Panc1 (cell line): ENCODE data around the gene CENPH. TPM values are rescaled to one million over a fixed set of nuclear protein-coding genes. Genes with fewer than 3 reads are reported as not detected.

ENCODE experiments used
- ATAC-seq: fragments of 200-7000 bp; cut with Tn5 transposase; 2 replicates; pipeline ENCODE4 v1.9.1; 2020; ENCODE audit warnings: mild to moderate bottlenecking, moderate library complexity
- BruUV-seq: library from RNA; stranded (reverse); fragments of 400-500 nt; replicated peaks from 2 replicates; lab custom pipeline; 2021; lab: Mats Ljungman, UMichigan
- CTCF ChIA-PET: fragments of 300-600 bp; sonication (Branson Sonifier 250); formaldehyde crosslinking; loops from one replicate; lab custom pipeline; 2022; ENCODE audit warnings: antibody characterized with exemption; lab: Charles Lee
- POLR2A ChIA-PET: fragments of 300-600 bp; sonication (Branson Sonifier 250); formaldehyde crosslinking; loops from one replicate; lab custom pipeline; 2022; ENCODE audit warnings: antibody characterized with exemption; lab: Charles Lee
- DNase-seq: peaks from one replicate; pipeline ENCODE4 v3.0.0-alpha.2; 2010; ENCODE audit warnings: low read depth, low spot score
- H3K27ac ChIP-seq: 2 replicates; pipeline ENCODE4 v1.5.1; 2011; ENCODE audit warnings: mild to moderate bottlenecking, low read length, inconsistent platforms
- H3K27me3 ChIP-seq: fragments of 200-500 bp; sonication (Bioruptor generic); 2 replicates; pipeline ENCODE4 v1.6.0; 2014; ENCODE audit warnings: low read length, inconsistent platforms; ENCODE audit not compliant: control insufficient read depth, insufficient read depth
- H3K36me3 ChIP-seq: fragments of 200-500 bp; sonication (Bioruptor generic); 2 replicates; pipeline ENCODE4 v1.5.1; 2014; ENCODE audit warnings: inconsistent platforms, mild to moderate bottlenecking, low read length, moderate library complexity; ENCODE audit not compliant: control insufficient read depth, insufficient read depth
- H3K4me1 ChIP-seq: 2 replicates; pipeline ENCODE4 v1.5.1; 2011; ENCODE audit warnings: inconsistent platforms, mild to moderate bottlenecking, low read length, moderate library complexity; ENCODE audit not compliant: control insufficient read depth, insufficient read depth
- H3K4me3 ChIP-seq, 2 experiments: 2 replicates each; pipeline ENCODE4 v1.5.1; 2011 to 2012; ENCODE audit warnings: low read depth in 2 of 2, low read length in 2 of 2, mild to moderate bottlenecking in 2 of 2, inconsistent platforms in 1 of 2, moderate library complexity in 1 of 2
- H3K9me3 ChIP-seq: fragments of 200-500 bp; sonication (Bioruptor generic); 2 replicates; pipeline ENCODE4 v1.5.1; 2014; ENCODE audit warnings: low read depth, mild to moderate bottlenecking, inconsistent platforms, low read length, moderate library complexity; ENCODE audit not compliant: control insufficient read depth, insufficient read depth
- POLR2AphosphoS5 ChIP-seq: IDR thresholded peaks from 2 replicates; pipeline ENCODE4 v1.6.1; 2012; ENCODE audit warnings: mild to moderate bottlenecking, low read depth, low read length, moderate library complexity
- SIN3A ChIP-seq: IDR thresholded peaks from 2 replicates; pipeline ENCODE4 v1.6.1; 2012; ENCODE audit warnings: low read depth, mild to moderate bottlenecking, low read length, moderate library complexity, borderline replicate concordance; ENCODE audit not compliant: insufficient read depth
- TCF7L2 ChIP-seq: IDR thresholded peaks from 2 replicates; pipeline ENCODE4 v1.6.1; 2011; ENCODE audit warnings: mild to moderate bottlenecking, low read depth, low read length, inconsistent platforms
- in situ Hi-C: cut with HindIII; loops from 2 replicates; pipeline ENCODE4 v1.10.0; 2016; ENCODE audit warnings: low sequenced_read_pairs, low pct_unique_long_range_greater_than_20kb
- intact Hi-C: fragments of 100-400 bp; cut with micrococcal nuclease; formaldehyde crosslinking; loops from one replicate; pipeline ENCODE4 v1.10.0; 2022; ENCODE audit not compliant: unreplicated experiment
- total RNA-seq: library from RNA; stranded (reverse); gene quantifications from one replicate; pipeline ENCODE4 v1.2.1, GENCODE V29; 2021; ENCODE audit not compliant: unreplicated experiment
- TF ChIP-seq, protein P1 (sequence below): fragments of 450-650 bp; IDR thresholded peaks from 2 replicates; pipeline ENCODE4 v1.5.1; 2017; ENCODE audit warnings: mild to moderate bottlenecking
- TF ChIP-seq, protein P2 (sequence below), 2 experiments: IDR thresholded peaks; 2 replicates each; pipeline ENCODE4 v1.6.1; 2011 to 2012; ENCODE audit warnings: low read depth in 2 of 2, control low read depth in 1 of 2, low read length in 1 of 2, mild to moderate bottlenecking in 1 of 2, moderate library complexity in 1 of 2; ENCODE audit not compliant: insufficient read depth in 1 of 2

The CENPH gene
- total RNA-seq, 1 experiment from 2014 or later = 35.6 TPM

DNA sequence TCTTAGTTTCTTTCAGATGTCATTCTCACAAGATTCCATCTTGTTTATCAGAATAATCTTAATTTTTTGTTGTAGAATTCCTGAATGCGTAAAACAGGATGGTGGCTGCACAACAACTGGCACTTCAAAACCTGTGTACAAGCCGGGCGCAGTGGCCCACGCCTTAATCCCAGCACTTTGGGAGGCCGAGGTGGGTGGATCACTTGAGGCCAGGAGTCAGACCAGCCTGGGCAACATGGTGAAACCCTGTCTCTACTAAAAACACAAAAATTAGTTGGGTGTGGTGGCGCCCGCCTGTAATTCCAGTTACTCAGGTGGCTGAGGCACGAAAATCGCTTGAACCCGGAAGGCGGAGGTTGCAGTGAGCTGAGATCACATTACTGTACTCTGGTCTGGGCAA is 32.9 kb upstream of the CENPH start:
- Histone ChIP-seq H3K9me3 (no peaks in the 10 kb centered on the region), H3K27ac (no peak overlapping the region), H3K4me3 (no peak overlapping the region), H3K4me1 (no peaks in the 10 kb centered on the region), H3K27me3 (no peaks in the 10 kb centered on the region), H3K36me3 (no peaks in the 10 kb centered on the region)
- intact Hi-C loops = no loop called here
- no TSS peak for BruUV-seq
- ChIA-PET CTCF (no interaction called here), POLR2A (no interaction called here)
- TF ChIP-seq TCF7L2 (no peak), POLR2AphosphoS5 (no peak), SIN3A (no peak)
- TF ChIP-seq, protein P1, sequence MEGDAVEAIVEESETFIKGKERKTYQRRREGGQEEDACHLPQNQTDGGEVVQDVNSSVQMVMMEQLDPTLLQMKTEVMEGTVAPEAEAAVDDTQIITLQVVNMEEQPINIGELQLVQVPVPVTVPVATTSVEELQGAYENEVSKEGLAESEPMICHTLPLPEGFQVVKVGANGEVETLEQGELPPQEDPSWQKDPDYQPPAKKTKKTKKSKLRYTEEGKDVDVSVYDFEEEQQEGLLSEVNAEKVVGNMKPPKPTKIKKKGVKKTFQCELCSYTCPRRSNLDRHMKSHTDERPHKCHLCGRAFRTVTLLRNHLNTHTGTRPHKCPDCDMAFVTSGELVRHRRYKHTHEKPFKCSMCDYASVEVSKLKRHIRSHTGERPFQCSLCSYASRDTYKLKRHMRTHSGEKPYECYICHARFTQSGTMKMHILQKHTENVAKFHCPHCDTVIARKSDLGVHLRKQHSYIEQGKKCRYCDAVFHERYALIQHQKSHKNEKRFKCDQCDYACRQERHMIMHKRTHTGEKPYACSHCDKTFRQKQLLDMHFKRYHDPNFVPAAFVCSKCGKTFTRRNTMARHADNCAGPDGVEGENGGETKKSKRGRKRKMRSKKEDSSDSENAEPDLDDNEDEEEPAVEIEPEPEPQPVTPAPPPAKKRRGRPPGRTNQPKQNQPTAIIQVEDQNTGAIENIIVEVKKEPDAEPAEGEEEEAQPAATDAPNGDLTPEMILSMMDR = no peak
- TF ChIP-seq, protein P2, sequence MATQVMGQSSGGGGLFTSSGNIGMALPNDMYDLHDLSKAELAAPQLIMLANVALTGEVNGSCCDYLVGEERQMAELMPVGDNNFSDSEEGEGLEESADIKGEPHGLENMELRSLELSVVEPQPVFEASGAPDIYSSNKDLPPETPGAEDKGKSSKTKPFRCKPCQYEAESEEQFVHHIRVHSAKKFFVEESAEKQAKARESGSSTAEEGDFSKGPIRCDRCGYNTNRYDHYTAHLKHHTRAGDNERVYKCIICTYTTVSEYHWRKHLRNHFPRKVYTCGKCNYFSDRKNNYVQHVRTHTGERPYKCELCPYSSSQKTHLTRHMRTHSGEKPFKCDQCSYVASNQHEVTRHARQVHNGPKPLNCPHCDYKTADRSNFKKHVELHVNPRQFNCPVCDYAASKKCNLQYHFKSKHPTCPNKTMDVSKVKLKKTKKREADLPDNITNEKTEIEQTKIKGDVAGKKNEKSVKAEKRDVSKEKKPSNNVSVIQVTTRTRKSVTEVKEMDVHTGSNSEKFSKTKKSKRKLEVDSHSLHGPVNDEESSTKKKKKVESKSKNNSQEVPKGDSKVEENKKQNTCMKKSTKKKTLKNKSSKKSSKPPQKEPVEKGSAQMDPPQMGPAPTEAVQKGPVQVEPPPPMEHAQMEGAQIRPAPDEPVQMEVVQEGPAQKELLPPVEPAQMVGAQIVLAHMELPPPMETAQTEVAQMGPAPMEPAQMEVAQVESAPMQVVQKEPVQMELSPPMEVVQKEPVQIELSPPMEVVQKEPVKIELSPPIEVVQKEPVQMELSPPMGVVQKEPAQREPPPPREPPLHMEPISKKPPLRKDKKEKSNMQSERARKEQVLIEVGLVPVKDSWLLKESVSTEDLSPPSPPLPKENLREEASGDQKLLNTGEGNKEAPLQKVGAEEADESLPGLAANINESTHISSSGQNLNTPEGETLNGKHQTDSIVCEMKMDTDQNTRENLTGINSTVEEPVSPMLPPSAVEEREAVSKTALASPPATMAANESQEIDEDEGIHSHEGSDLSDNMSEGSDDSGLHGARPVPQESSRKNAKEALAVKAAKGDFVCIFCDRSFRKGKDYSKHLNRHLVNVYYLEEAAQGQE (IDR thresholded peaks at IDR 0.05; ENCODE audit: insufficient read depth in 1 of 2, low read depth in 2 of 2, low read length in 1 of 2) = no peak
- DNase-seq (no peak), ATAC-seq (no peak)
- in situ Hi-C loops = no loop called here

GRCh38 chr5:69158039-69158438 is 31.3 kb upstream of the CENPH start:
- Histone ChIP-seq H3K4me3 (no peak overlapping the region), H3K9me3 (no peaks in the 10 kb centered on the region), H3K4me1 (no peaks in the 10 kb centered on the region), H3K27ac (no peak overlapping the region), H3K36me3 (no peaks in the 10 kb centered on the region), H3K27me3 (no peaks in the 10 kb centered on the region)
- ATAC-seq (no peak), DNase-seq (no peak)
- in situ Hi-C loops (no loop called here), intact Hi-C loops (no loop called here)
- ChIA-PET POLR2A (no interaction called here), CTCF (no interaction called here)
- BruUV-seq = no TSS peak
- no peak for TF ChIP-seq SIN3A
- no peak for TF ChIP-seq TCF7L2
- TF ChIP-seq, protein P1 = no peak
- TF ChIP-seq, protein P2 (IDR thresholded peaks at IDR 0.05; ENCODE audit: insufficient read depth in 1 of 2, low read depth in 2 of 2, low read length in 1 of 2) = no peak
